SH-SY5Y (cell line): ENCODE data around the gene SPRED3.

ENCODE experiments used
- GATA2 ChIP-seq: IDR thresholded peaks from 2 replicates; pipeline ENCODE4 v1.6.1; 2011; ENCODE audit warnings: mild to moderate bottlenecking, low read depth, low read length
- GATA3 ChIP-seq: IDR thresholded peaks from 2 replicates; pipeline ENCODE4 v1.6.1; 2011; ENCODE audit warnings: low read depth, mild to moderate bottlenecking, low read length, moderate library complexity

DNA sequence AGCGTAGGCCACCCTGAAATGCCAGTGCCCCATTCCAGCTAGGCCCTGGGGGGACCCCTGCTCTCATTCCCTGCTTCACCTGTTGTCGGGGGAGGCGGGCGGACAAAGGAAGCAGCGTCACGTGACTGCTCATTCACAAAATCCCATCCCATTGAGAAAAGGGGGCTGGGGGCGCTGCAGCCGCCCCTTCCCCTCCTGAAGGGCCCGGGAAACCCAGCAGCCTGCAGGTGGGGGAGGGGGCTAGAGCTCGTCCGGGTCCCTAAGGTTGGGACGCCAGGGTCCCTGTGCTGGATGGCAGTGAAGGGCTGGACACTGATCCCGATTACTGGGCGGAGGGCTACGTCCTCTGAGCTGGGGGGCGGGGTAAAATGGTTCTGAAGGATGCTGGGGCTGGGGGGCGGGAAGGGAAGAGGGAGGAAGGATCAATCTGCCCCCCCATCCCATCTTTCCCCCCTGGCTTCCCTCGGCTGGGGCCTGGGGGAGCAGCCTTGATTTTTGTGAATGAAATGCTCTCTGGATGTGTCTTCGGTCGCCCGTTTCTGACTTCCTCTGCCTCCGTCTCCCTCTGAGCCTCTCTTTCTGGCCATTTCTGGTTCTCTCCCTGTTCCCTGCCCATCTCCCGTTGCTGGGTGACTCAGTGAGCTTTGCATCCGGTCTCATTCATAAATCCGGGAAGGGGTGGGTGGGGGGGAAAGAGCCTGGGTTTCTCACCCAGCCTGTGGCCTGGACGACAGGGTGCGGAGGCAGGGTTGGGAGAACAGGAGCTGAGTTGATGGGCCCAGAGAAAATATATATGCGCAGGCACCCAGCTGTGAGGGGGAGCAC lies 816 bp downstream of the SPRED3 start:
- TF ChIP-seq GATA3 (no peak), GATA2 (no peak)
